ENCODE measurements around the gene FLNB. TPM values are rescaled to one million over a fixed set of nuclear protein-coding genes. Genes with fewer than 3 reads are reported as not detected.

The FLNB gene
- total and polyA plus RNA-seq, 2 experiments from 2014 or later: 69.4 to 172 TPM

DNA sequence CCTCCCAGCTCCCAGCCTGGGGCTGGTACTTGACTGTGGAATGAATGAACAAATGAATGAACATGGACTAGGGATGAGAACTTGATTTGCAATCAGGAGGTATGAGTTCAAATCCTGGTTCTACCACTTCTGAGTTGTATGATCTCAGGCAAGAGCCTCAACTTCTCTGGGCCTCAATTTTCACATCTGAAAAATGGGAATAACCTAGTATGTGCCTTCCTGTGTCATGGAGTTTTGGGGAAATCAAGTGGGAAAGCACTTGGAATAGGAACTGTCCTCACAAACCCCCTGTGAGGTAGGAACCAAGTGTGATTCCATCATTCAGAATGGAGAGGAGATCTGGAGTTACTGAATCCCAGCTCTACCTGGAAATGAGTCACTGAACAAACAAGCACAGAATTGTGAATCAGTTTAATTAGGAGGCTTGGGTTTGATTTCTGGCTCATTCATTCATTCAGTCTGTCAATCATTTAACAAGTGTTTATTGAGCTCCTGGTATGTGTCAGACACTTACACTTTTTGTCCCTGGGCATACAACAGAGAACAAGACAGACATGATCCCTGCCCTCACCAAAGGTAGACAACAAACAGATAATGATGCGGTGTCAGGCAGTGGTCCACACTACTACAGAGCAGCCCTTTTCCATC lies 172.8 kb downstream of the FLNB start:
- DNase-seq (ENCODE audit: low spot score): no peak
- WGBS (ENCODE audit: low lambda C conversion rate, missing lambda C conversion rate): 76% methylated on average over 1 of the region's 1 CpG
- no peak overlapping the region for H2AFZ ChIP-seq
- peaks cover 10% of the 10 kb centered on the region for H3K4me1 ChIP-seq (ENCODE audit: insufficient read depth)
- TF ChIP-seq EZH2phosphoT487 (IDR thresholded peaks at IDR 0.05; ENCODE audit: low read depth, severe bottlenecking, unreplicated experiment): no peak
- TF ChIP-seq, protein P1, sequence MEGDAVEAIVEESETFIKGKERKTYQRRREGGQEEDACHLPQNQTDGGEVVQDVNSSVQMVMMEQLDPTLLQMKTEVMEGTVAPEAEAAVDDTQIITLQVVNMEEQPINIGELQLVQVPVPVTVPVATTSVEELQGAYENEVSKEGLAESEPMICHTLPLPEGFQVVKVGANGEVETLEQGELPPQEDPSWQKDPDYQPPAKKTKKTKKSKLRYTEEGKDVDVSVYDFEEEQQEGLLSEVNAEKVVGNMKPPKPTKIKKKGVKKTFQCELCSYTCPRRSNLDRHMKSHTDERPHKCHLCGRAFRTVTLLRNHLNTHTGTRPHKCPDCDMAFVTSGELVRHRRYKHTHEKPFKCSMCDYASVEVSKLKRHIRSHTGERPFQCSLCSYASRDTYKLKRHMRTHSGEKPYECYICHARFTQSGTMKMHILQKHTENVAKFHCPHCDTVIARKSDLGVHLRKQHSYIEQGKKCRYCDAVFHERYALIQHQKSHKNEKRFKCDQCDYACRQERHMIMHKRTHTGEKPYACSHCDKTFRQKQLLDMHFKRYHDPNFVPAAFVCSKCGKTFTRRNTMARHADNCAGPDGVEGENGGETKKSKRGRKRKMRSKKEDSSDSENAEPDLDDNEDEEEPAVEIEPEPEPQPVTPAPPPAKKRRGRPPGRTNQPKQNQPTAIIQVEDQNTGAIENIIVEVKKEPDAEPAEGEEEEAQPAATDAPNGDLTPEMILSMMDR (IDR thresholded peaks at IDR 0.05; ENCODE audit: poor library complexity): no peak
- no peak for TF ChIP-seq EZH2 (IDR thresholded peaks at IDR 0.05; ENCODE audit: borderline replicate concordance)
- no peak overlapping the region for H3K27ac ChIP-seq
- H3K9me3 ChIP-seq (ENCODE audit: low read depth): no peaks in the 10 kb centered on the region
- H3K79me2 ChIP-seq: no peaks in the 10 kb centered on the region
- no peaks in the 10 kb centered on the region for H3K9me2 ChIP-seq (replicated peaks; ENCODE audit: insufficient read depth)
- no peaks in the 10 kb centered on the region for H3K27me3 ChIP-seq
- no peak overlapping the region for H3K4me2 ChIP-seq
- no peak overlapping the region for H3K4me3 ChIP-seq
- no peaks in the 10 kb centered on the region for H4K20me1 ChIP-seq (ENCODE audit: insufficient read depth, poor library complexity, severe bottlenecking)
- no peaks in the 10 kb centered on the region for H3K36me3 ChIP-seq (replicated peaks; ENCODE audit: insufficient read depth, low read depth)

DNA sequence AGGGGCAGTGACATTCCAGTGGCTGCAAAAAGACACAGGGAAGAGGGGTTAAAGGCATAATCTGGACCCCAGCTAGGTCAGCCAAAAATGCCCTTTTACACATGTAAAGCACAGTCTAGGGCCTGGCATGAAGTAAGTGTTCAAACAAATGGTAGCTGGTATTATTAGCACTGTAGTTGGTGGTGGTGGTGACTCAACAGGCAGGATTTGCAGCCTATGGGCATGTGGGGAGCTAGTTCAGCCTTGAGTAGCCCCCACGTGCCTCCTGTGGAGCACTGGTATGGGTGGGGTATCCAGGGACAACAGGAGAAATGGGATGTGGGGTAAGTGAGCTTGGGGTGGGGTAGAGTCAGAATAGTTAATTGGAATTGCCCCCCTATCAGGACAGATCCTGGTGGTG lies 175.0 kb downstream of the FLNB start:
- no peaks in the 10 kb centered on the region for H3K36me3 ChIP-seq (replicated peaks; ENCODE audit: insufficient read depth, low read depth)
- H3K79me2 ChIP-seq: no peaks in the 10 kb centered on the region
- DNase-seq (ENCODE audit: low spot score): no peak
- no peaks in the 10 kb centered on the region for H3K27me3 ChIP-seq
- H3K4me3 ChIP-seq: no peak overlapping the region
- no peak overlapping the region for H3K27ac ChIP-seq
- no peaks in the 10 kb centered on the region for H3K9me2 ChIP-seq (replicated peaks; ENCODE audit: insufficient read depth)
- H3K4me2 ChIP-seq: no peak overlapping the region
- H4K20me1 ChIP-seq (ENCODE audit: insufficient read depth, poor library complexity, severe bottlenecking): no peaks in the 10 kb centered on the region
- H3K4me1 ChIP-seq (ENCODE audit: insufficient read depth): no peaks in the 10 kb centered on the region
- H2AFZ ChIP-seq: no peak overlapping the region
- 73% methylated on average over 1 of the region's 1 CpG for WGBS (ENCODE audit: low lambda C conversion rate, missing lambda C conversion rate)
- TF ChIP-seq, protein P1 (IDR thresholded peaks at IDR 0.05; ENCODE audit: poor library complexity): no peak
- TF ChIP-seq EZH2phosphoT487 (IDR thresholded peaks at IDR 0.05; ENCODE audit: low read depth, severe bottlenecking, unreplicated experiment): no peak
- TF ChIP-seq EZH2 (IDR thresholded peaks at IDR 0.05; ENCODE audit: borderline replicate concordance): no peak
- H3K9me3 ChIP-seq (ENCODE audit: low read depth): no peaks in the 10 kb centered on the region

DNA sequence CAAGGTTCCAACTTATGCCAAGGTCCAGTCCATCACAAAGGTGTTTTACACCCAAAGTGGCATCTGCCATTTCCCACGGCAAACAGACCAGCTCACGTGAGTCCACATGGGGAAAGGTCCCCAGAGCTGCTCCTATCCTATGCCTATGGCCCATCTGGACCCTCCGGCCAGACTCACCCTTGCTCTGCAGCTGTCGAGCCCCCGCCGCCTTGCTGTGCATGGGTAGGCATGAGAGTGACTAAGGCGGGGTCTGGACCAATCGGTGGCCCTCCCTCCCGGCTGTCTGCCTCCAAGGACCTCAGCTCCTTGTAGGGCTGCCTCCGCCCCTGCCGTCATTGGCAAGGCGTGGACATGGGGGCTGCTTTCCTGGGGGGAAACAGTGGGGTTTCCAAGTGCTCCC lies 175.7 kb downstream of the FLNB start:
- Histone ChIP-seq H2AFZ (no peak overlapping the region), H3K79me2 (no peaks in the 10 kb centered on the region), H3K36me3 (replicated peaks; ENCODE audit: insufficient read depth, low read depth) (no peaks in the 10 kb centered on the region), H3K4me1 (ENCODE audit: insufficient read depth) (no peaks in the 10 kb centered on the region), H3K9me2 (replicated peaks; ENCODE audit: insufficient read depth) (no peaks in the 10 kb centered on the region), H4K20me1 (ENCODE audit: insufficient read depth, poor library complexity, severe bottlenecking) (no peaks in the 10 kb centered on the region), H3K27ac (no peak overlapping the region), H3K9me3 (ENCODE audit: low read depth) (no peaks in the 10 kb centered on the region), H3K4me2 (no peak overlapping the region), H3K4me3 (no peak overlapping the region), H3K27me3 (no peaks in the 10 kb centered on the region)
- no peak for DNase-seq (ENCODE audit: low spot score)
- TF ChIP-seq EZH2phosphoT487 (IDR thresholded peaks at IDR 0.05; ENCODE audit: low read depth, severe bottlenecking, unreplicated experiment): no peak
- no peak for TF ChIP-seq EZH2 (IDR thresholded peaks at IDR 0.05; ENCODE audit: borderline replicate concordance)
- TF ChIP-seq, protein P1 (IDR thresholded peaks at IDR 0.05; ENCODE audit: poor library complexity): no peak
- WGBS (ENCODE audit: low lambda C conversion rate, missing lambda C conversion rate): 93% methylated on average over 12 of the region's 12 CpGs

Data from hepatocyte (in vitro differentiated cells).